WTC11 (cell line): Measurements from ENCODE around the gene OR52W1.

Source experiments
- JUN ChIP-seq: sonication (generic); formaldehyde crosslinking; IDR thresholded peaks from 2 replicates; pipeline ENCODE4 v1.8.0; 2023; ENCODE audit warnings: mild to moderate bottlenecking, missing genetic modification reagents
- KAT7 ChIP-seq: sonication (generic); formaldehyde crosslinking; IDR thresholded peaks from 2 replicates; pipeline ENCODE4 v1.8.1; 2023; ENCODE audit warnings: missing genetic modification reagents, mild to moderate bottlenecking, borderline replicate concordance
- TEAD1 ChIP-seq: sonication (generic); formaldehyde crosslinking; IDR thresholded peaks from 2 replicates; pipeline ENCODE4 v1.8.0; 2022; ENCODE audit warnings: mild to moderate bottlenecking, missing genetic modification reagents
- ZNF138 ChIP-seq: sonication (generic); formaldehyde crosslinking; conservative IDR thresholded peaks from 2 replicates; pipeline ENCODE4 v1.8.1; 2022; ENCODE audit warnings: mild to moderate bottlenecking, moderate library complexity, missing genetic modification reagents
- TF ChIP-seq, protein P1 (sequence below): fragments of 200-600 bp; IDR thresholded peaks from 2 replicates; pipeline ENCODE4 v1.8.0; 2022; ENCODE audit warnings: antibody characterized with exemption
- TF ChIP-seq, protein P2 (sequence below): sonication (generic); formaldehyde crosslinking; conservative IDR thresholded peaks from 2 replicates; pipeline ENCODE4 v1.8.1; 2022; ENCODE audit warnings: mild to moderate bottlenecking, missing genetic modification reagents

DNA sequence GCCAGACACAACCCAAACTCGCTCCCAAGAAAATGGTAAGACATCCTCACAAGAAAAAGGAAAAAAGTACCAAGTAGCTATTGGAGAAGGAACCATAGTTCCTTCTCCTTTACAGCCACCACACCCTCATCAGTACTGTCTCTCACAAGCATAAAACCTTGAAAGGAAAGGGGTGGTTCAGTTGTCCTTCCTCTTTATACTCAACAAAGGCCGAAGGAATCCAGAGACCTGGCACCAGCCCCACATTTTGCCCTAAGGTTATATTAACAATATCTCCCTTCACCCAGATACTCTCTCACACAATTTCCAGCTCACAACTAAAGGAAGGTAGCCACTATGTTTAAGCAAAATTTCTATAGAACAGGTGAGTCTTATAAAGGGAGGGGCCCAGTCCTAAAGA lies 26.9 kb downstream of the OR52W1 start:
- TF ChIP-seq, protein P1, sequence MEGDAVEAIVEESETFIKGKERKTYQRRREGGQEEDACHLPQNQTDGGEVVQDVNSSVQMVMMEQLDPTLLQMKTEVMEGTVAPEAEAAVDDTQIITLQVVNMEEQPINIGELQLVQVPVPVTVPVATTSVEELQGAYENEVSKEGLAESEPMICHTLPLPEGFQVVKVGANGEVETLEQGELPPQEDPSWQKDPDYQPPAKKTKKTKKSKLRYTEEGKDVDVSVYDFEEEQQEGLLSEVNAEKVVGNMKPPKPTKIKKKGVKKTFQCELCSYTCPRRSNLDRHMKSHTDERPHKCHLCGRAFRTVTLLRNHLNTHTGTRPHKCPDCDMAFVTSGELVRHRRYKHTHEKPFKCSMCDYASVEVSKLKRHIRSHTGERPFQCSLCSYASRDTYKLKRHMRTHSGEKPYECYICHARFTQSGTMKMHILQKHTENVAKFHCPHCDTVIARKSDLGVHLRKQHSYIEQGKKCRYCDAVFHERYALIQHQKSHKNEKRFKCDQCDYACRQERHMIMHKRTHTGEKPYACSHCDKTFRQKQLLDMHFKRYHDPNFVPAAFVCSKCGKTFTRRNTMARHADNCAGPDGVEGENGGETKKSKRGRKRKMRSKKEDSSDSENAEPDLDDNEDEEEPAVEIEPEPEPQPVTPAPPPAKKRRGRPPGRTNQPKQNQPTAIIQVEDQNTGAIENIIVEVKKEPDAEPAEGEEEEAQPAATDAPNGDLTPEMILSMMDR = no peak
- TF ChIP-seq JUN (CRISPR knock-in tag) (no peak), ZNF138 (CRISPR knock-in tag) (no peak), TEAD1 (no peak), KAT7 (CRISPR knock-in tag) (no peak)
- TF ChIP-seq, protein P2, sequence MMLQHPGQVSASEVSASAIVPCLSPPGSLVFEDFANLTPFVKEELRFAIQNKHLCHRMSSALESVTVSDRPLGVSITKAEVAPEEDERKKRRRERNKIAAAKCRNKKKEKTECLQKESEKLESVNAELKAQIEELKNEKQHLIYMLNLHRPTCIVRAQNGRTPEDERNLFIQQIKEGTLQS (CRISPR knock-in tag) = no peak
